ENCODE data around the gene CAB39.

DNA sequence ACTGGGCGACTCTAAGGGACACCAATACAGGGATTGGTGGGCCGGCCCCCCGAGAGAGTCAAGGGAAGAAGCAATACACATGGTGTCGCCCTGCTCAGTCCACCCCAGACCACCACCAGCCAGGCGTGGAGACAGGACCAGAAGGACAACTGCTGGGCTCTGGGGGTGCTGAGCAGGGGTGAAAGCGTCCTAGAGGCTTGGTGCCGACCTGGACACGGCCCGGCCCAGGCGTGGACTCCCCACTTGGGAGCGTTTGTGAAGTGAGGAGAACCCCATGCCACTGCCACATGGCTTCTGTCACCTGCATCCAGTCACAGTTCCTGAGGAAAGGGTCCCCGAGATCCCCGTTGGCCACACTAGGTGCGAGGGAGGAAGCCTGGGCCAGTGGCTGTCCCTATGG is 116.7 kb downstream of the CAB39 start:
- TF ChIP-seq, protein P1, sequence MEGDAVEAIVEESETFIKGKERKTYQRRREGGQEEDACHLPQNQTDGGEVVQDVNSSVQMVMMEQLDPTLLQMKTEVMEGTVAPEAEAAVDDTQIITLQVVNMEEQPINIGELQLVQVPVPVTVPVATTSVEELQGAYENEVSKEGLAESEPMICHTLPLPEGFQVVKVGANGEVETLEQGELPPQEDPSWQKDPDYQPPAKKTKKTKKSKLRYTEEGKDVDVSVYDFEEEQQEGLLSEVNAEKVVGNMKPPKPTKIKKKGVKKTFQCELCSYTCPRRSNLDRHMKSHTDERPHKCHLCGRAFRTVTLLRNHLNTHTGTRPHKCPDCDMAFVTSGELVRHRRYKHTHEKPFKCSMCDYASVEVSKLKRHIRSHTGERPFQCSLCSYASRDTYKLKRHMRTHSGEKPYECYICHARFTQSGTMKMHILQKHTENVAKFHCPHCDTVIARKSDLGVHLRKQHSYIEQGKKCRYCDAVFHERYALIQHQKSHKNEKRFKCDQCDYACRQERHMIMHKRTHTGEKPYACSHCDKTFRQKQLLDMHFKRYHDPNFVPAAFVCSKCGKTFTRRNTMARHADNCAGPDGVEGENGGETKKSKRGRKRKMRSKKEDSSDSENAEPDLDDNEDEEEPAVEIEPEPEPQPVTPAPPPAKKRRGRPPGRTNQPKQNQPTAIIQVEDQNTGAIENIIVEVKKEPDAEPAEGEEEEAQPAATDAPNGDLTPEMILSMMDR (IDR thresholded peaks at IDR 0.05), result no peak
- no peak for TF ChIP-seq POLR2A (IDR thresholded peaks at IDR 0.05)
